ENCODE measurements around the gene RPIA.

Gene RPIA

DNA sequence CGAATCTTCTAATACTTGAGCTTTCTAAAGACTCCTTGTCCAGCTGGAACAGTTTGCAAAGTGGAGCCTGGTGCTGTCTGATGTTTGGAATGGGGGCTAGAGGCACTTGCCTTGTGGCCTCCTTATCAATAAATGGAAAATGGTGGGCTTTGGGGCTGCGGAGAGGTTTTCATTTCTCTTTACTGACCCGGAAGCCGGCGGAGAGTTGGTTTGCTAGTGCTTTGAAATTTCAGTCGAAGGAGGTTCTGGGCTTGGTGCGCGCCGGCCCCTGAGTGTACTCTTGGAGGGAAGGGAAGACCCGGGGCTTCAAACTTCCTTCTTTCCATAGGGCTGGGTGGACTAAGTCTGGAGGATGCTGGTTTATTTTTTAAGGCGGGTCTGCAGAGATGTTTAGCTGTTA lies 714 bp downstream of the RPIA start:
- CTCF ChIA-PET = interaction anchor here (0.6 to 5.9 kb wide), 19 partner anchors 10 to 151 kb away, joined by 3 to 43 read pairs (median 4); no protein-coding TSS in a partner anchor
- TF ChIP-seq, protein P1, sequence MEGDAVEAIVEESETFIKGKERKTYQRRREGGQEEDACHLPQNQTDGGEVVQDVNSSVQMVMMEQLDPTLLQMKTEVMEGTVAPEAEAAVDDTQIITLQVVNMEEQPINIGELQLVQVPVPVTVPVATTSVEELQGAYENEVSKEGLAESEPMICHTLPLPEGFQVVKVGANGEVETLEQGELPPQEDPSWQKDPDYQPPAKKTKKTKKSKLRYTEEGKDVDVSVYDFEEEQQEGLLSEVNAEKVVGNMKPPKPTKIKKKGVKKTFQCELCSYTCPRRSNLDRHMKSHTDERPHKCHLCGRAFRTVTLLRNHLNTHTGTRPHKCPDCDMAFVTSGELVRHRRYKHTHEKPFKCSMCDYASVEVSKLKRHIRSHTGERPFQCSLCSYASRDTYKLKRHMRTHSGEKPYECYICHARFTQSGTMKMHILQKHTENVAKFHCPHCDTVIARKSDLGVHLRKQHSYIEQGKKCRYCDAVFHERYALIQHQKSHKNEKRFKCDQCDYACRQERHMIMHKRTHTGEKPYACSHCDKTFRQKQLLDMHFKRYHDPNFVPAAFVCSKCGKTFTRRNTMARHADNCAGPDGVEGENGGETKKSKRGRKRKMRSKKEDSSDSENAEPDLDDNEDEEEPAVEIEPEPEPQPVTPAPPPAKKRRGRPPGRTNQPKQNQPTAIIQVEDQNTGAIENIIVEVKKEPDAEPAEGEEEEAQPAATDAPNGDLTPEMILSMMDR (IDR thresholded peaks at IDR 0.05; ENCODE audit: control extremely low read depth, extremely low read depth, low read depth, missing control alignments) = no peak
- peak; percentile 26 for DNase-seq (ENCODE audit: extremely low spot score)
- POLR2A ChIA-PET = interaction anchor here (0.6 kb wide), 1 partner anchor 345 kb away, joined by 3 read pairs; no protein-coding TSS in a partner anchor

DNA sequence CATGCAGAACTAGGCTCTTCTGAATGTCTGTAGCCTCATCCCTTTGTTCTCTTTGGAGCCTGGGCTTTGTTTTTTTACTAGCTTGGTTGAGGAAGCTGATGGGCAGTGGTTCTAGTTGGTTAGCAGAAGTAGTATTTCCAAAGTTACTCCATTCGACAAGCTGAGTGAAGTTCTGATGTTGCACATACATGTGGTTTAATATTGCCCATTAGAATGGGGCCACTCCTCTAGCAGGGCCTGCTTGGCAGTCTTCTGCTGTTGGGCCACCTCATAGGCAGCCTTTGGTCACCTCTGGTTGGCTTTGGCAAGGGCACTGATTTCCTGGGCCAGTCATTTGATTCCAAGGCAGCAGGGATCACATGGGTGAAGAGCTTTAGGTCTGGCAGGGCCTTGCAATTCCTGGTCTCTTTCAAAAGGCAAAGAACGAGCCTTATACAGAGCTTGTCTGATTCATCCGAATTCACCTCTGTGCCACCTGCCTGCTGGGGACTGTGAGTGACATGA lies 2.5 kb downstream of the RPIA start:
- TF ChIP-seq, protein P1 (IDR thresholded peaks at IDR 0.05; ENCODE audit: control extremely low read depth, extremely low read depth, low read depth, missing control alignments) = no peak
- no peak for DNase-seq (ENCODE audit: extremely low spot score)
- ChIA-PET CTCF (interaction anchor here (1.3 to 5.9 kb wide), 7 partner anchors 8 to 46 kb away, joined by 3 to 43 read pairs (median 7); no protein-coding TSS in a partner anchor), POLR2A (no interaction called here)

DNA sequence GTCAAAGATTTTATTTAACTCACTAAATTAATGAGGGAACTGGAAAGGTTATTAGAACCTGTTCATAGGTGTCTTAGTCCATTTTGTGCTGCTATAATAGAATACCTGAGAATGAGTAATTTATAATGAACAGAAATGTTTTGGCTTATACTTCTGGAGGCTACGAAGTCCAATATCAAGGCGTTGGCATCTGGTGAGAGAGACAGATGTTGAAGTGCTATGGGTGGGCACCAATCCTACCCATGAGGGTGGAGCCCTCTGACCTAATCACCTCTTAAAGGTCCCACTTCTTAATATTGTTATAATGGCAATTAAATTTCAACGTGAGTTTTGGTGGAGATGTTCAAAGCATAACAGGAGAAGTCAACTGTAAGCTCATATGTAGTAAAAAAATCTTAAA lies 5.1 kb downstream of the RPIA start:
- ChIA-PET CTCF (interaction anchor here (1.5 kb wide), 1 partner anchor 25 kb away, joined by 3 read pairs; no protein-coding TSS in a partner anchor), POLR2A (no interaction called here)
- no peak for DNase-seq (ENCODE audit: extremely low spot score)
- TF ChIP-seq, protein P1 (IDR thresholded peaks at IDR 0.05; ENCODE audit: control extremely low read depth, extremely low read depth, low read depth, missing control alignments) = no peak

DNA sequence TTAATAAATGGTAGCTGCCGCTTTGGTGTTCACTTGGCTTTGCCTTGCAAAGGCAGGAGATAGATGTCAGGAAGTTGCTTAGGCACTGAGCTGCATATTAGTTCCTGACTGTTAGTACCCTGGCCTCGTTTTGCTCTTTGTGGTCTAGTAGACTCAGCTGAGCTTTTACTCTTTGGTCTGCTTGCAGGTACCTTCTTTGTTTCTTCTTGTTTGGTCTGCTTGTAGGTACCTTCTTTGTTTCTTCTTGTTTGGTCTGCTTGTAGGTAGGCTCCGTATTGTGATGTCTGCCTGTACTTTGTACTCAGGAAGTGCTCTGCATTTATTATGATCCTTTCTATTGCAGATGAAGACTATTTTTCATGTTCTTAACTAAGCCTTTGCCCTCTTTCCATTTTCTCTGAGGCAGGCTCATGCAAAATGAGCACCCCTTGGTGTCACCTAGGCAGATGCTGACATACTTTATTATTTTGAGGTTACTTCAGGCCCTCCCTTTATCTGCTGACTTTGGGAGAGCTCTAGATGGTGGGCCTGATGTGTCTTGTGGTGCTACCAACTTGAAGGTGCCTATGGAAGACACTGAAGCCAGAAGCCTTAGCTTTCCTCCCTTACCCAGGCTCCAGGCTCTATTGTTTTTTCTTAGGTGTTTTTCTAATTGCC lies 6.0 kb downstream of the RPIA start:
- POLR2A ChIA-PET = no interaction called here
- no peak for DNase-seq (ENCODE audit: extremely low spot score)
- TF ChIP-seq, protein P1 (IDR thresholded peaks at IDR 0.05; ENCODE audit: control extremely low read depth, extremely low read depth, low read depth, missing control alignments) = no peak
- CTCF ChIA-PET = interaction anchor here (1.0 to 1.7 kb wide), 3 partner anchors 16 to 26 kb away, joined by 3 to 5 read pairs (median 3); no protein-coding TSS in a partner anchor

DNA sequence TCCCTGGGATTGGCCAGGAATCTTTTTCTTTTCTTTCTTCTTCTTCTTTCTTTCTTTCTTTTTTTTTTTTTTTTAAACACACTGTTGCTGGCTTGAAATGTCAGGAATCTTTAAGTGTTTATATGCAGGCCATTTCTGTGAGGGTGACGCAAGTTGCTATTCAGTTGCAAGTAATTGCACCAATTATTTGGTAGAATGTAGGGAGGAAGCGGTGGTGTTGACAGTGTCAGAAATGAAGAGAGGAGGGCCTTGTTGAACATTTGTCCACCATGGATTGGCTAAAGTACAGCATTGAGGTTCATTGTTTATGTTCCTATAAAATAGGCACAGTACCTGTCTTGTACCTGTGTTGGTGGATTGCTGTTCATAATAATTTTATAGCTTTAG lies 6.5 kb downstream of the RPIA start:
- TF ChIP-seq, protein P1 (IDR thresholded peaks at IDR 0.05; ENCODE audit: control extremely low read depth, extremely low read depth, low read depth, missing control alignments) = no peak
- DNase-seq (ENCODE audit: extremely low spot score) = no peak
- POLR2A ChIA-PET = no interaction called here
- CTCF ChIA-PET = interaction anchor here (1.0 to 1.7 kb wide), 3 partner anchors 15 to 28 kb away, joined by 3 to 5 read pairs (median 3); no protein-coding TSS in a partner anchor

DNA sequence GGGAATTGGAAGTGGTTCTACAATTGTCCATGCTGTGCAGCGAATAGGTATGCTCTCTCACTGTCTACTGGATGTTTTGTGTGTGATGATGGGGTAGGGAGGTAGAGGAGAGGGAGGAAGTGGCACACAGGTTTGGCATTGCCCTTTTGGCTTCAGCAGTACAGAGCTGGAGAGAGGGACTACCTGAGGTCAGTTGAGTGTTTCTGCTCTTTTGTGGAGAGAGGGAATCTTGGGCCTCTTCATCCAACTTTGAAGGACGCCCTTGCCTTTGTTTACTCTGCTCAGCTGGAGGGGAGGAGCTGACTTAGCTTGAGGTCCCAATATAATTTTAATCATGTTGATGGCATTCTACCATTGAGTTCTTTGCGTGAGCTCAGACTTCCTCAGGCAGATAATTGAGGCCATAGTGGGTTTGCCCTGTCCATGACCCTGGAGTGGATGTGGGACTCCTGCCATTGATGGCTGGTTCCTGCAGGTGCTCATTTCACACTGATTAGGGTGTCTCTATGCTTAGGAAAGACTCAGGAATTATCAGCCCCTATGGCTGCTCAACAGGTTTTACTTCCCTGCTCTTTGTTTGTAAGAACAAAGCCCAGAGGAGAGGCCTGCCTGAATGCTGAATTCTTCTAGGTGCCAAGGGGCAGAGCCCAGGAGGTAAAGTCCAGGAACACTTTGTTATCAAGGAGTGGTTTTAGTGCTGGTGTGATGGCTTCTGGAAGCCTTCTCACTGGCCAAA lies 7.2 kb downstream of the RPIA start:
- CTCF ChIA-PET = interaction anchor here (0.8 to 3.2 kb wide), 5 partner anchors 12 to 27 kb away, joined by 3 to 15 read pairs (median 5); no protein-coding TSS in a partner anchor
- no peak for DNase-seq (ENCODE audit: extremely low spot score)
- POLR2A ChIA-PET = no interaction called here
- TF ChIP-seq, protein P1 (IDR thresholded peaks at IDR 0.05; ENCODE audit: control extremely low read depth, extremely low read depth, low read depth, missing control alignments) = no peak

Data from GM10248 (cell line).